OCI-LY1 (cell line): ENCODE data around the gene SH3RF1.

Source experiments
- CTCF ChIP-seq: fragments of 200-600 bp; sonication (generic), shearing (Covaris generic); IDR thresholded peaks from 2 replicates; pipeline ENCODE4 v1.5.1; 2017; ENCODE audit warnings: mild to moderate bottlenecking, antibody characterized with exemption, low read length, moderate library complexity, mixed read lengths
- EZH2 ChIP-seq: fragments of 200-600 bp; sonication (generic), shearing (Covaris generic); IDR thresholded peaks from 2 replicates; pipeline ENCODE4 v1.8.0; 2017; ENCODE audit warnings: borderline replicate concordance, mixed run types, mild to moderate bottlenecking, antibody characterized with exemption, low read length, moderate library complexity, mixed read lengths

- TF ChIP-seq CTCF: no peak
- no peak for TF ChIP-seq EZH2
These were observed 48.0 kb downstream of the SH3RF1 start for GRCh38 chr4:169222761-169223160.
